Stimulated activated CD4-positive, alpha-beta T cell treated with anti-CD3 and anti-CD28 coated beads, TNF-alpha, amount 100 ng/mL, for 4 hours (primary cell): ENCODE results near the gene LANCL3.

Experiments used
- DNase-seq, 3 experiments: peaks; one replicate each; pipeline ENCODE4 v3.0.0-alpha.2; 2020; ENCODE audit warnings: low read depth in 3 of 3

Gene LANCL3

DNA sequence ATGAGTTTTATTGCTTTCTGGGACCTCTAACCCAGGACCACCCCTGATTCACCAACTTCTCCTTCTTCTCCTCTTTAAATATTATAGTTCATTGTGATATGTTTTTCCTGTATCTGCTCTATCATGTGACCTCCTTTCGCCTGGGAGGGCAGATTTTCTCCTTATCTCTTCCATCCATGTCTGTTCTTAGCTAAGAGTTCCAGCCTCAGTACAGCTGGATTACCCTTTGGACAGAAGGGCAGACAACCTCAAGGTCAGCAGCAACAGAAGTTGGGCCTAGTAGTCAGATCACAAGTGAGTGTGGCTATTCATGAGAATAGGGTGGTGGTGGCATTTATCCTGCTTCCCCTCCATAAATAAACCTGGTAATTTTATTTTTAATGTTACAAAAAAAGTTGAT is 108.4 kb downstream of the LANCL3 start:
- DNase-seq, result no peak

DNA sequence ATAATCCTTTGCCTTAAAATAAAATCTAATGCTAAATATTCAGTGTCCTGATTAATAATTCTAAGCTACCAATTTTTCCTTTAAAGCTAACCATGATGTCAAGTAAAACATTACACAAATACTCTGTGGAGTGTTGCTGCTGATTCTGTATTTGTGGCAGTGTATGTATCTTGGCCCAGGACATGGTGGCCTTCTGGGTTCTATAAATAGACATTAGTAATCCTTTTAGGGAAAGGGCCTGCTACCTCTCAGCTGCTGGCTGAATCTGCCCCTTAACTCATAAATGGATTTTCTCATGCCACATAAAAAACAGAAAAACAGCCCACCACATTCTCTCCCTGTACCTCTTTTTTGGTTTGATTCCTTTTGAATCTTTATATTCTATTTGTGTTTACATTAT is 113.0 kb downstream of the LANCL3 start:
- no peak for DNase-seq

DNA sequence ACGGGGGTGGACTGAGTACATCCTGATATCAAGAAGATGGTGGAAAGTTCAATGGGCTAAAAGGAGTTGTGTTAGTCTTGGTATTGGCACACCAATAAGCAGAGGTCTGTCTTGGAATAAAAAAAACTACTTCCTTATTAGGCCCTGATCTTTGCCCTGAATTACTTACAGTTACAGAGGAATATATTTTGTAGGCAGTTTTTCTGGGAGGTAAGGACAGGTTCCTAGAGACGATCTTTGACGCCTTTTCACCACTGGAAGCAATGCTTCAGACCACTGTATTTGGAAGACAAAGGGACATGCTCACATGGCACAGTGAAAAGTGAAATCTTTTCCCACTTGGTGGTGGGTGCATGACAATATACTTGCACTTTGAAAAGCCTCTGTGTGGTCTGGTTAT is 113.5 kb downstream of the LANCL3 start:
- no peak for DNase-seq

DNA sequence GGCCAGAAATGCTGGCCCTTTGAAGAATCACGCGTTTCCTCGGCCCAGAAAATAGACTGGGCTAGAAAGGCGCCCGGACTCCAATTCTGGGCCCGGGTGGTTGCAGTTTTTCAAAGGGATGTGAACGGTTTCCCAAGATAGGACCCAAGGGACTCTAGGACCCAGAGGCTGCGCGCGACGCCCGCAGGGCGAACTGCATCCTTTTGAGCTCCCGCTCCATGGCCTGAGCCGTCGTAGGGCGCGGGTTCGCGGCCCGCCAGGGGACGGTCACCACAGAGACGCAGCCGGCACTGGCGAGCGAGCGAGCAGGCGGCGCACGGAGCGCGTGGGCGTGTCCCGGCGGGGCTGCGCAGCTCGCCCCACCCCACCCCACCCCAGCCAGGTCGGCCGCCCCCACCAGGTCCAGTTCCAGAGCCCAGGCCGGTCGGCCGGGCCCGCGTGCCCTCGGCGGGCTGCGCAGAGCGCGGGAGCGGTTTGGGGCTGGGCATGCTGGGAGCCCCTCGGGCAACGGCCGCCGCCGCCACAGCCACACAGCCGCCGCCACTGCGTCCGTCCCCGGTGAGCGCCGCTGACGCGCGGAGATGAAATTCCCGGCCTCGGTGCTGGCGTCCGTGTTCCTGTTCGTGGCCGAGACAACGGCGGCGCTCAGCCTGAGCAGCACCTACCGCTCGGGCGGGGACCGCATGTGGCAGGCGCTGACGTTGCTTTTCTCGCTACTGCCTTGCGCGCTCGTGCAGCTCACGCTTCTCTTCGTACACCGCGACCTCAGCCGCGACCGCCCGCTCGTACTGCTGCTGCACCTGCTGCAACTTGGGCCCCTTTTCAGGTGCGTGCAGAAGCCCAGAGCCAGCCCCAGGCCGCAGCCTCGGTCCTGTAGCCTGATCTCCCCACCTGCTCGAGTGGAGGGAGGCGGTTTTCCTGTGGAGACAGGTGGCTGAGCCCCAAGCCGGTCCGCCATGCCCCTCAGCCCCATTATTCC is 114.2 kb downstream of the LANCL3 start, which contains the start of gene XK:
Gene XK, plus strand, starts transcription at position 411 of the 979 bp plus-strand sequence. Its CDS starts 171 bp downstream, at position 582.
- DNase-seq, result peak in 1 of 3 experiments; percentile 4

DNA sequence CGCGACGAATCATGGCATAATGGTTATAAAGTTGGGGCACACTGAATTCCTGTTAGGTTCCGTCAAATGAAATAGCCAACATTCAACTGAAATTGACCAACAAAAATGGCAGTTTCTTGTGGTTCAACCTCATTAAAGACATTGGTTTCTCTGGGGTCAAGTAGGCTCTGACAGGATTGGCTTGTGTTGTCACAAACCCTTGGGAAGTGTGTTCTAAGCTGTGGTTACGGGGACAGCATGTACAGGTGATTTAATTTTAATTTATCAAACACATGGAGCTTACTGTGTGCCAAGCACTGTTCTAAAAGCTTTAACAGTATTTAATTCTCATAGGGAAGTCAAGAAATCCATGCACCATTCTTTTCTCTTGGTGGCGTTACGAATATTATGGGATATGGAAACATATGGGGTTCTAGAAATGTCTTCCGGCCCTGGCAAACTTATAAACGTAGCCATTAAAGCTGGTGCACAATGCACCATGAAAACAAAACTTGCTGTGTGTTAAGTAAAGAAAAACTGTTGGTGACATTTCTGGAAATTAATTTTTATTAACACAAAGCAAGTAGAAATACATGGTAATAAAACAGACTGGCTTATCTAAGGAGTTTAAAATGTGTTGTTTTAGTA is 115.0 kb downstream of the LANCL3 start:
- no peak for DNase-seq

DNA sequence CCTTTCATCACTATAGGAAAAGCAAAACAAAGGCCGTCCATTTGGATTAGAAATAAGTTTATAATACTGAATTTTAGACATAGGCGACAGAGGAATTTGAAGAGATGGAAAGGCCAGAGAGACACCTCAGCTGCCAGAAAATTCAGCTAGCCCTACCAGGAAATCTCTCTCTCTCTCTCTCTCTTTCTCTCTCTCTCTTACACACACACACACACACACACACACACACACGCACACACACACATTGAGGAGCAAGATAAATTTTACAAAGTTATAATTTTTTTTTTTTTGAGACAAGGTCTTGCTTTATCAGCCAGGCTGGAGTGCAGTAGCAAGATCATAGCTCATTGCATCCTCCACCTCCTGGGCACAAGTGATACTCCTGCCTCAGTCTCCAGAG is 115.5 kb downstream of the LANCL3 start:
- no peak for DNase-seq

DNA sequence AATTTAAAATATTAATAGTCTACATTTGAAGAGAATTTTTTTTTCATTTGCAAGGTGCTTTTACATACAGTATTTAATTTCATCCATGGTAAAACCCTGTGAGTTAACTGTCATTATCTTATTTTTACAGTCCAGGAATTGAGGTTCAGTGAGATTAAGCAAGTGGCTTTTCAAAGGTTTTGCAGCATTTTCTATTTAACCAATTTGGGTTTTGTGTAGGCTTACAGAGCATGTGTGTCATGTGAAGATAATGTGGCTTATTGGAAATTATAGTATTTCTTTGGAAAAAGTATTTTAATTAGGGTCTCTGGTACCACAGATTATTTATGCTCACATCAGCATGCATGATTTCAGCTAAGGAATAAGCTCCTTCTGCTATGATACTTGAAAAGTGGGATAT is 118.7 kb downstream of the LANCL3 start:
- no peak for DNase-seq

DNA sequence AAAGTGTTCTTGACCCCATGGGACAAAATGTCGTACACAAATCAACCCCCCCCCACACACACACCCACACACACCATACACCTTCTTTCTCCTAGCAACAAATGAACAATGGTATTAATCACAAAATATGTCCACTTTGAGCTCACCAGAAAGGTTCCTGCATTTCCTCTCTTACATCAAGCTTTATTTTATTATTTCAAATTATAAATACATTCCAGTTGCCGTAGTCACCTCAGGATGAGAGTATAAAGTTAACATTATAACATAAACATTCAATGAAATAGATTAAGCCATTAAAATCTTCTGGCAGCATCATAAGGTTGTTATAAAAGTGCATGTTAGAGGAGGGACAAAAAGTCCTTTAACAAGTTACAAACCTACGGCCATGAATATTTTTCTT is 121.5 kb downstream of the LANCL3 start:
- DNase-seq, result no peak

DNA sequence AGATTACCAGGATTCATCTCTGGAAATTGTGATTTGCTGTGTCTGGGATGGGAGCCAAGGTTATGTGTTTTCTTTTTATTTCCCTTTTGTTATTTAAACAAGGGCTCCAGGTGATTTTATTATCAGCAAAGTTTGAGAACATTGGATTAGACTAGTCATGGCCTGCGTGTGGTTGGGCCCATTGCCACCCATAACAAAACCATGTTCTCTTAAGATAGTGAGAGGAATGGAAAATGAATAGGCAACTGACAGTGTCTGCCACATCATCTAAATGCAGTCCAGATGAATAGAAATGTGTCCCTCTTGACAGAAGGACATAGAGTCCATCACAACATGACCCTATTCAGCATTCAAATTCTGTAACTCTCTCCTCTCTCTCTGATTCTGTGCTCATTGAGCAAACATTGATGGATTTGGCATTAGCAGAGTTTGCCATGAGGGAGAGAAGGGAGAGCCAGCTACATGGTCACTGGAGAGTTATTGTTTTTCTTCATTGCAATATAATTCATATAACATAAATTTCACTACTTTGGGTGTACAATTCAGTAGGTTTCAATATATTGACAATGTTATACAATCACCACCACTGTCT is 125.8 kb downstream of the LANCL3 start:
- no peak for DNase-seq

DNA sequence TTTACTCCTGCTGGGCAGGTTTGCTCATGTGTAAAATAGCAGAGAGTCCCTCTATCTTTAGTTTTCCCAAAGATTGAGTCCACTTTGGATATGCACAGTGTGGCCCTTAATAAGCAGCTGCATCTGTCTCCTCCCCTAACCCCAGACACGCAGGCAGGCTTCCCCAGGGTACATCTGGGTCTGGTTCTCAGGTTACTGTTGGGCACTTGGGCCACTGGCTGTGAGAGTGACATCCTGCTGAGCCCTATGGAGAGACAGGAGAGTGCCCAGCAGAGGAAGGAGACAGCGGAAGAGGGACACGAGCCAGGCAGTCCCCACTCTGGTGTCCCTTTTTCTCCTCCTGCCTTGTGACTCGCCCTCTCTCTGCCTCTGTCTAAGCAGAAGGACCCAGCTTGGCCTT is 130.1 kb downstream of the LANCL3 start:
- DNase-seq, result no peak

DNA sequence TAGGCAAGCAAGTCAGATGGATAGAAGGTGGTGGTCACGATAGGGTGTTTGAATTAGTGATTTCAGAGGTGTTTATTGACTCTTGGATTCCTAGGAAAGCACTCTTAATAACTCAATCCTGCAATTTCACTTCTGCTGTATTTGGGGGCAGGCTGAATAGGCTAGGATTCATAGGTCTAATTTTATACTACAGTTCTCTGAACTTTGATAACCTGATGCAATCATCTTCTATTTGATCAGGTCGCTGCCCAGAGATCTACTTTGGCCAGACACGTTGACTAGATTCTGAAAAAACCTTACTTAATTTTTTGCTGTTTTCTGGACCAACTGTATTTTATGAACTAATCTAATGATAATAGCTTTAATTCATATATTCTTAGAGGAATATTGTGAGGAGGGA is 140.5 kb downstream of the LANCL3 start:
- DNase-seq, result no peak

DNA sequence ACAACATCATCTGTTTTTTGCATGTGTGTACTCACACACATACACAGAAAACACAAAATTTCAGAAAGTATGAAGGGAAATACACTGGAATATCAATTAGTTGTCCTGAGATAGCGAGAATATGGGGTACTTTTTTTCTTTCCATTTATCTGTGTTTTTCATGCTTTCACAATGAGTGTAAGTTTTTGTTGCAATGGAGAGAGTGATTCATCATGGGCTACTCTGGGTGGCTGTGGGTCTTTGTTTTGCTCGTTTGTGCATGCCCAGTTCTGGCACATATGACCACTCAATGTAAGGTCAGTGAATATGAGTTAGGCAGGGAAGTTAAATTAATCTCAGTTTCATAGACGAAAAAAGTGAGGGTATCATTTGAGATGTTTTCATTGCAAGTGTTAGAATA is 141.0 kb downstream of the LANCL3 start:
- DNase-seq, result no peak

DNA sequence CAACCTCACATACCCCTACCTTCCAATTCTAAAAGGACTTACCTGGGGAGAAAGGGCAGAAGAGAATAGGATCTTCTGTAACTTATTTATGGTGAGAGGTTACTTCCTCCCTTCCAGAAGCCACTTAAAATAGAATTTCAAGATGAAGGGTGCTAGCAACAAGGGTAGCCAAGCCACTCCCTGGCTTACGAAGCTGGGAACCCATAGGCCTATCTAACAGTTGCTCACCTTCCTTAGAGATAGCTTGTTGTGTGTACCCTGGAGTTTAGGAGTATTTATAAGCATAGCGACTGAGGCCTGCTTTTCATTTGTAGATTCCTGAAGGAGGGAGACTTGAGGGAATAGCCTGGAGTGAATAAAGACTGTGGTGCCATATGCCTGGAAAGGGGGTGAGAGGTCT is 143.0 kb downstream of the LANCL3 start:
- no peak for DNase-seq

DNA sequence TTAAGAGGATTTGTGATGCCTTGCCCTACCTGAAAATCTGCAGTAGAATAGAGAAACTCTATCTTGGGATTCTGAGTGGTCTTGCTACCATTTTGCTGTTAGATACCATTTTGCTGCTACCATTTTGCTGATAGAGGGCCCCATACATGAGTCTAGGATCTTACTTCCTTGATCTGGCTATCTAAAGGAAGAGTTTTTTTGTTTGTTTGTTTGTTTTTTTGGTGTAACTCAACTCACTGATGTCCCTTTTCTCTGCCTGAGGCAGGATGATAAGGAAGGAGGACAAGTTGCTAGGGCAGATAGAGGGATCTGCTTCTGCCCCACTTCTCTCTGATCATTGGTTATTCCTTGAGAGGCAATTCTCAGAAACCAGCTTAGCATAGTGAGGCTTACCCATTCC is 145.1 kb downstream of the LANCL3 start:
- DNase-seq, result no peak

DNA sequence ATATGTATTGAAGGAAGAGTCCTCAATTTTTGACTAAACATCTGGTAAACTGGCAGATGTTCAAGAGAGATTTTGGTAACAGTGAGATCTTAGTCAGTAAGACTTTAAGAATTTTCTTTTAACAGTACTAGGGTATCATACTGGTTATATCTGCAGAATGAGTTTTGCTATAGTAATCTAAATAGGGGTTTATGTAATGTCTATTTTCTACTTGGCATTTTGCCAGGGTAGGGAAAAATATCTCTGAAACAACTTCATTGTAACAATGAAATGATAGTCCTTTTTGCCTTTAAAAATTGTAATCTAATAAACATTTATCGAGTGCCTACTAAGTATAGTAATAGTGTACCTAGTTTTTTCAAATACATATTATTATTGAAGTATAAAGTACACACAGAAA is 146.2 kb downstream of the LANCL3 start:
- DNase-seq, result no peak

DNA sequence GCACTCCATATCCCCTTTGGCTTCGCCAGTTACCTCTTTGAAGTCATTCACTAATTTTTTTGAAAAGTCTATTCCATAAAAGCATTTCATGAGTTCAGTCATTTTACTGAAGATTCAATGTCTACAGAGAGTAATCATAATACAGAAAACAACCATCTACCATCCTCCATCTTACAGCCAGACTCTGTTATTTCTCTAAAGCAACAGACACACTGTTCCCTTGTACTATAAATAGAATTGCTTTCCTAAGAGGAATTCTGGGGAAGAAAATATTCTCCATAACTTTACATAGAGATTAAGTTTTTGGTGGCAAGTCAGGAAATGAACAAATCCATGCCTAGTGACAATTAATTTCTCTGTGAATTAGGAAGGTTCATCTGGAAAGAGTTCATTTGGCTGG is 151.1 kb downstream of the LANCL3 start:
- DNase-seq, result no peak

DNA sequence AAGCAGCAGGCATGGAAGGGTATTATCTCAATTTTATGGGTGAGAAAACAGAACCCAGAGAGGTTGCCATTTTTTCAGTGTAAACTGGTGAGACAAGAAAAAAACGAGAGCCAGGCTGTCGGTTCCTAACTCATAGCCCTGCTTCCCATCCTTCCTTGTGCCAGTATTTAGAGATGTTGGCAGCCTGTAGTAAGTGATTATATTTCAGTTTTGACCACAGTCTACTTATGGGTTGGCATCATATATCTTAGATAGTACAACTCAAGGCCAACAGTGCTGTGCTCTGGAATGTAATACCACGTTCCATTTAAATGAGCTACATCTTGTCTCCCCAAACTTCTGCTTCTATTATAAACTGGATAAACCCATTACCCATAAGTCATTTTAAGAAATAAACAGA is 154.9 kb downstream of the LANCL3 start:
- no peak for DNase-seq
